HEK293 (cell line): ENCODE data around the gene SLC35A2.
A peak's percentile ranks its signal among the peaks of the same experiment; 100 is the strongest.

ENCODE experiments used
- CTCF ChIA-PET: fragments of 350-600 bp; formaldehyde crosslinking; extraction: SDS; loops from one replicate; lab custom pipeline; 2021; ENCODE audit warnings: antibody characterized with exemption; lab: Yijun Ruan, JAX
- POLR2A ChIA-PET: fragments of 300-600 bp; formaldehyde crosslinking; extraction: SDS; loops from one replicate; lab custom pipeline; 2020; ENCODE audit warnings: antibody characterized with exemption, inconsistent platforms; lab: Yijun Ruan, JAX
- H3K27ac ChIP-seq: fragments of 200-500 bp; sonication (Bioruptor generic); 2 replicates; pipeline ENCODE4 v1.5.1; 2014; ENCODE audit warnings: low read depth, low read length, control low read depth, inconsistent platforms; ENCODE audit errors: extremely low read depth
- H3K36me3 ChIP-seq, 2 experiments: fragments of 200-500 bp in 1 of 2; sonication (Bioruptor generic) in 1 of 2; 1 replicate in 1 of 2; 2 replicates in 1 of 2; pipeline ENCODE4 v1.5.1; 2014 to 2017; ENCODE audit warnings: inconsistent platforms in 2 of 2, low read length in 2 of 2; ENCODE audit not compliant: control insufficient read depth in 2 of 2, insufficient read depth in 1 of 2
- H3K4me1 ChIP-seq: fragments of 200-500 bp; sonication (Bioruptor generic); 2 replicates; pipeline ENCODE4 v1.5.1; 2014; ENCODE audit warnings: mild to moderate bottlenecking, low read length, inconsistent platforms; ENCODE audit not compliant: control insufficient read depth, insufficient read depth
- H3K4me3 ChIP-seq: 2 replicates; pipeline ENCODE4 v1.5.1; 2011; ENCODE audit warnings: low read depth, mild to moderate bottlenecking, control low read depth, low read length, moderate library complexity
- H3K9me3 ChIP-seq: fragments of 200-500 bp; sonication (Bioruptor generic); 2 replicates; pipeline ENCODE4 v1.5.1; 2014; ENCODE audit warnings: low read depth, low read length, inconsistent platforms; ENCODE audit not compliant: control insufficient read depth, insufficient read depth
- EGR2 ChIP-seq: fragments of 450-650 bp; formaldehyde crosslinking; IDR thresholded peaks from 2 replicates; pipeline ENCODE4 v1.5.1; 2016; ENCODE audit warnings: low read depth, missing biosample characterization, missing genetic modification characterization
- MYNN ChIP-seq: fragments of 450-650 bp; formaldehyde crosslinking; IDR thresholded peaks from 2 replicates; pipeline ENCODE4 v1.5.1; 2016; ENCODE audit warnings: missing biosample characterization, missing genetic modification characterization, borderline replicate concordance
- OVOL3 ChIP-seq: fragments of 450-650 bp; formaldehyde crosslinking; IDR thresholded peaks from 2 replicates; pipeline ENCODE4 v1.5.1; 2016; ENCODE audit warnings: missing biosample characterization, missing genetic modification characterization
- REPIN1 ChIP-seq: fragments of 450-650 bp; formaldehyde crosslinking; IDR thresholded peaks from 2 replicates; pipeline ENCODE4 v1.5.1; 2017; ENCODE audit warnings: missing biosample characterization, missing genetic modification characterization, low read depth
- ZBTB10 ChIP-seq: fragments of 450-650 bp; formaldehyde crosslinking; IDR thresholded peaks from 2 replicates; pipeline ENCODE4 v1.5.1; 2016; ENCODE audit warnings: missing biosample characterization, missing genetic modification characterization
- ZNF112 ChIP-seq: fragments of 450-650 bp; formaldehyde crosslinking; IDR thresholded peaks from 2 replicates; pipeline ENCODE4 v1.5.0; 2017; ENCODE audit warnings: missing biosample characterization, missing genetic modification characterization
- ZNF121 ChIP-seq: fragments of 450-650 bp; formaldehyde crosslinking; IDR thresholded peaks from 2 replicates; pipeline ENCODE4 v1.5.1; 2016; ENCODE audit warnings: missing biosample characterization, missing genetic modification characterization
- ZNF174 ChIP-seq: fragments of 450-650 bp; formaldehyde crosslinking; IDR thresholded peaks from 2 replicates; pipeline ENCODE4 v1.5.0; 2017; ENCODE audit warnings: missing biosample characterization, mild to moderate bottlenecking, missing genetic modification characterization
- ZNF202 ChIP-seq: fragments of 450-650 bp; formaldehyde crosslinking; IDR thresholded peaks from 2 replicates; pipeline ENCODE4 v1.5.1; 2016; ENCODE audit warnings: missing biosample characterization, missing genetic modification characterization, borderline replicate concordance
- ZNF221 ChIP-seq: fragments of 450-650 bp; formaldehyde crosslinking; IDR thresholded peaks from 2 replicates; pipeline ENCODE4 v1.5.1; 2017; ENCODE audit warnings: missing biosample characterization, missing genetic modification characterization, borderline replicate concordance
- ZNF23 ChIP-seq: fragments of 450-650 bp; formaldehyde crosslinking; IDR thresholded peaks from 2 replicates; pipeline ENCODE4 v1.5.1; 2016; ENCODE audit warnings: missing biosample characterization, missing genetic modification characterization, borderline replicate concordance
- ZNF248 ChIP-seq: fragments of 450-650 bp; formaldehyde crosslinking; IDR thresholded peaks from 2 replicates; pipeline ENCODE4 v1.5.1; 2017; ENCODE audit warnings: missing biosample characterization, missing genetic modification characterization
- ZNF549 ChIP-seq: fragments of 450-650 bp; IDR thresholded peaks from 2 replicates; pipeline ENCODE4 v1.5.1; 2018; ENCODE audit warnings: missing biosample characterization, missing genetic modification characterization, mild to moderate bottlenecking, inconsistent platforms, moderate library complexity
- ZNF561 ChIP-seq: fragments of 450-650 bp; IDR thresholded peaks from 2 replicates; pipeline ENCODE4 v1.5.1; 2018; ENCODE audit warnings: missing biosample characterization, missing genetic modification characterization, borderline replicate concordance
- ZNF585B ChIP-seq: fragments of 450-650 bp; formaldehyde crosslinking; IDR thresholded peaks from 2 replicates; pipeline ENCODE4 v1.5.1; 2016; ENCODE audit warnings: missing biosample characterization, missing genetic modification characterization
- ZNF596 ChIP-seq: fragments of 450-650 bp; IDR thresholded peaks from 2 replicates; pipeline ENCODE4 v1.5.0; 2018; ENCODE audit warnings: missing biosample characterization, mild to moderate bottlenecking, missing genetic modification characterization, moderate library complexity
- ZNF600 ChIP-seq: fragments of 450-650 bp; formaldehyde crosslinking; IDR thresholded peaks from 2 replicates; pipeline ENCODE4 v1.5.1; 2016; ENCODE audit warnings: missing biosample characterization, missing genetic modification characterization
- ZNF660 ChIP-seq: fragments of 450-650 bp; IDR thresholded peaks from 2 replicates; pipeline ENCODE4 v1.5.1; 2018; ENCODE audit warnings: missing biosample characterization, mild to moderate bottlenecking, missing genetic modification characterization
- ZNF701 ChIP-seq: fragments of 450-650 bp; formaldehyde crosslinking; IDR thresholded peaks from 2 replicates; pipeline ENCODE4 v1.5.1; 2016; ENCODE audit warnings: missing biosample characterization, missing genetic modification characterization
- ZSCAN23 ChIP-seq: fragments of 450-650 bp; formaldehyde crosslinking; IDR thresholded peaks from 2 replicates; pipeline ENCODE4 v1.5.1; 2016; ENCODE audit warnings: missing biosample characterization, missing genetic modification characterization
- TF ChIP-seq, protein P1 (sequence below): fragments of 450-650 bp; formaldehyde crosslinking; IDR thresholded peaks from 2 replicates; pipeline ENCODE4 v1.5.1; 2016; ENCODE audit warnings: missing biosample characterization, missing genetic modification characterization, borderline replicate concordance
- TF ChIP-seq, protein P2 (sequence below): sonication (generic); formaldehyde crosslinking; IDR thresholded peaks from 2 replicates; pipeline ENCODE4 v1.8.1; 2022; ENCODE audit warnings: mild to moderate bottlenecking, moderate library complexity, missing genetic modification reagents
- TF ChIP-seq, protein P3 (sequence below): fragments of 450-650 bp; formaldehyde crosslinking; IDR thresholded peaks from 2 replicates; pipeline ENCODE4 v1.5.1; 2016; ENCODE audit warnings: missing biosample characterization, missing genetic modification characterization
- TF ChIP-seq, protein P4 (sequence below): fragments of 450-650 bp; formaldehyde crosslinking; IDR thresholded peaks from 2 replicates; pipeline ENCODE4 v1.5.1; 2017; ENCODE audit warnings: missing biosample characterization, missing genetic modification characterization

SLC35A2 gene

GRCh38 chrX:48911412-48912182 is at the start of gene SLC35A2:
Gene SLC35A2 (minus strand): TSS chrX:48911646. CDS start chrX:48911636, 10 bp downstream.
- H3K9me3 ChIP-seq = no peaks in the 10 kb centered on the region
- CTCF ChIA-PET = interaction anchor here (0.7 kb wide), 1 partner anchor 57 kb away, joined by 3 read pairs; no protein-coding TSS in a partner anchor
- H3K4me1 ChIP-seq = no peaks in the 10 kb centered on the region
- peaks cover 0 to 53% of the 10 kb centered on the region in 2 experiments; a peak in 2 of 3 replicates for H3K36me3 ChIP-seq
- H3K27ac ChIP-seq = peak within 1 kb of the TSS; percentile 30; the same call in 1 of the 2 replicates
- peak within 1 kb of the TSS; percentile 81 for H3K4me3 ChIP-seq
- POLR2A ChIA-PET = interaction anchor here (0.6 to 2.9 kb wide), 18 partner anchors 9 to 235 kb away, joined by 3 to 21 read pairs (median 5); partner anchors contain the start of genes HDAC6, OTUD5, PQBP1 and TFE3
- TF ChIP-seq ZNF660 (tag by site-specific recombination) = peak; percentile 43; the same call in 1 of the 2 replicates
- TF ChIP-seq OVOL3 = no peak
- TF ChIP-seq, protein P1, sequence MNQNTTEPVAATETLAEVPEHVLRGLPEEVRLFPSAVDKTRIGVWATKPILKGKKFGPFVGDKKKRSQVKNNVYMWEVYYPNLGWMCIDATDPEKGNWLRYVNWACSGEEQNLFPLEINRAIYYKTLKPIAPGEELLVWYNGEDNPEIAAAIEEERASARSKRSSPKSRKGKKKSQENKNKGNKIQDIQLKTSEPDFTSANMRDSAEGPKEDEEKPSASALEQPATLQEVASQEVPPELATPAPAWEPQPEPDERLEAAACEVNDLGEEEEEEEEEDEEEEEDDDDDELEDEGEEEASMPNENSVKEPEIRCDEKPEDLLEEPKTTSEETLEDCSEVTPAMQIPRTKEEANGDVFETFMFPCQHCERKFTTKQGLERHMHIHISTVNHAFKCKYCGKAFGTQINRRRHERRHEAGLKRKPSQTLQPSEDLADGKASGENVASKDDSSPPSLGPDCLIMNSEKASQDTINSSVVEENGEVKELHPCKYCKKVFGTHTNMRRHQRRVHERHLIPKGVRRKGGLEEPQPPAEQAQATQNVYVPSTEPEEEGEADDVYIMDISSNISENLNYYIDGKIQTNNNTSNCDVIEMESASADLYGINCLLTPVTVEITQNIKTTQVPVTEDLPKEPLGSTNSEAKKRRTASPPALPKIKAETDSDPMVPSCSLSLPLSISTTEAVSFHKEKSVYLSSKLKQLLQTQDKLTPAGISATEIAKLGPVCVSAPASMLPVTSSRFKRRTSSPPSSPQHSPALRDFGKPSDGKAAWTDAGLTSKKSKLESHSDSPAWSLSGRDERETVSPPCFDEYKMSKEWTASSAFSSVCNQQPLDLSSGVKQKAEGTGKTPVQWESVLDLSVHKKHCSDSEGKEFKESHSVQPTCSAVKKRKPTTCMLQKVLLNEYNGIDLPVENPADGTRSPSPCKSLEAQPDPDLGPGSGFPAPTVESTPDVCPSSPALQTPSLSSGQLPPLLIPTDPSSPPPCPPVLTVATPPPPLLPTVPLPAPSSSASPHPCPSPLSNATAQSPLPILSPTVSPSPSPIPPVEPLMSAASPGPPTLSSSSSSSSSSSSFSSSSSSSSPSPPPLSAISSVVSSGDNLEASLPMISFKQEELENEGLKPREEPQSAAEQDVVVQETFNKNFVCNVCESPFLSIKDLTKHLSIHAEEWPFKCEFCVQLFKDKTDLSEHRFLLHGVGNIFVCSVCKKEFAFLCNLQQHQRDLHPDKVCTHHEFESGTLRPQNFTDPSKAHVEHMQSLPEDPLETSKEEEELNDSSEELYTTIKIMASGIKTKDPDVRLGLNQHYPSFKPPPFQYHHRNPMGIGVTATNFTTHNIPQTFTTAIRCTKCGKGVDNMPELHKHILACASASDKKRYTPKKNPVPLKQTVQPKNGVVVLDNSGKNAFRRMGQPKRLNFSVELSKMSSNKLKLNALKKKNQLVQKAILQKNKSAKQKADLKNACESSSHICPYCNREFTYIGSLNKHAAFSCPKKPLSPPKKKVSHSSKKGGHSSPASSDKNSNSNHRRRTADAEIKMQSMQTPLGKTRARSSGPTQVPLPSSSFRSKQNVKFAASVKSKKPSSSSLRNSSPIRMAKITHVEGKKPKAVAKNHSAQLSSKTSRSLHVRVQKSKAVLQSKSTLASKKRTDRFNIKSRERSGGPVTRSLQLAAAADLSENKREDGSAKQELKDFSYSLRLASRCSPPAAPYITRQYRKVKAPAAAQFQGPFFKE = no peak
- TF ChIP-seq ZNF112 (tag by site-specific recombination) = no peak
- no peak for TF ChIP-seq ZNF701 (tag by site-specific recombination)
- TF ChIP-seq ZNF202 = no peak
- TF ChIP-seq ZNF596 = no peak
- TF ChIP-seq MYNN (tag by site-specific recombination) = no peak
- no peak for TF ChIP-seq ZBTB10 (tag by site-specific recombination)
- no peak for TF ChIP-seq ZNF221 (tag by site-specific recombination)
- 0 out of 2 replicates have a peak, but pooled peaks have one; percentile 17 for TF ChIP-seq ZNF600
- TF ChIP-seq ZNF23 (tag by site-specific recombination) = no peak
- TF ChIP-seq ZSCAN23 (tag by site-specific recombination) = no peak
- TF ChIP-seq, protein P2, sequence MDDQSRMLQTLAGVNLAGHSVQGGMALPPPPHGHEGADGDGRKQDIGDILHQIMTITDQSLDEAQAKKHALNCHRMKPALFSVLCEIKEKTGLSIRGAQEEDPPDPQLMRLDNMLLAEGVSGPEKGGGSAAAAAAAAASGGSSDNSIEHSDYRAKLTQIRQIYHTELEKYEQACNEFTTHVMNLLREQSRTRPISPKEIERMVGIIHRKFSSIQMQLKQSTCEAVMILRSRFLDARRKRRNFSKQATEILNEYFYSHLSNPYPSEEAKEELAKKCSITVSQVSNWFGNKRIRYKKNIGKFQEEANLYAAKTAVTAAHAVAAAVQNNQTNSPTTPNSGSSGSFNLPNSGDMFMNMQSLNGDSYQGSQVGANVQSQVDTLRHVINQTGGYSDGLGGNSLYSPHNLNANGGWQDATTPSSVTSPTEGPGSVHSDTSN (CRISPR knock-in tag) = no peak
- peak; percentile 46; the same call in 1 of the 2 replicates for TF ChIP-seq ZNF121 (tag by site-specific recombination)
- no peak for TF ChIP-seq ZNF561 (tag by site-specific recombination)
- TF ChIP-seq ZNF174 = no peak
- TF ChIP-seq, protein P3, sequence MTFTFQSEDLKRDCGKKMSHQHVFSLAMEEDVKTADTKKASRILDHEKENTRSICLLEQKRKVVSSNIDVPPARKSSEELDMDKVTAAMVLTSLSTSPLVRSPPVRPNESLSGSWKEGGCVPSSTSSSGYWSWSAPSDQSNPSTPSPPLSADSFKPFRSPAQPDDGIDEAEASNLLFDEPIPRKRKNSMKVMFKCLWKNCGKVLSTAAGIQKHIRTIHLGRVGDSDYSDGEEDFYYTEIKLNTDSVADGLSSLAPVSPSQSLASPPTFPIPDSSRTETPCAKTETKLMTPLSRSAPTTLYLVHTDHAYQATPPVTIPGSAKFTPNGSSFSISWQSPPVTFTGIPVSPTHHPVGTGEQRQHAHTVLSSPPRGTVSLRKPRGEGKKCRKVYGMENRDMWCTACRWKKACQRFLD (tag by site-specific recombination) = no peak
- no peak for TF ChIP-seq EGR2 (tag by site-specific recombination)
- TF ChIP-seq REPIN1 (tag by site-specific recombination) = no peak
- TF ChIP-seq, protein P4, sequence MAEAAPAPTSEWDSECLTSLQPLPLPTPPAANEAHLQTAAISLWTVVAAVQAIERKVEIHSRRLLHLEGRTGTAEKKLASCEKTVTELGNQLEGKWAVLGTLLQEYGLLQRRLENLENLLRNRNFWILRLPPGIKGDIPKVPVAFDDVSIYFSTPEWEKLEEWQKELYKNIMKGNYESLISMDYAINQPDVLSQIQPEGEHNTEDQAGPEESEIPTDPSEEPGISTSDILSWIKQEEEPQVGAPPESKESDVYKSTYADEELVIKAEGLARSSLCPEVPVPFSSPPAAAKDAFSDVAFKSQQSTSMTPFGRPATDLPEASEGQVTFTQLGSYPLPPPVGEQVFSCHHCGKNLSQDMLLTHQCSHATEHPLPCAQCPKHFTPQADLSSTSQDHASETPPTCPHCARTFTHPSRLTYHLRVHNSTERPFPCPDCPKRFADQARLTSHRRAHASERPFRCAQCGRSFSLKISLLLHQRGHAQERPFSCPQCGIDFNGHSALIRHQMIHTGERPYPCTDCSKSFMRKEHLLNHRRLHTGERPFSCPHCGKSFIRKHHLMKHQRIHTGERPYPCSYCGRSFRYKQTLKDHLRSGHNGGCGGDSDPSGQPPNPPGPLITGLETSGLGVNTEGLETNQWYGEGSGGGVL (tag by site-specific recombination) = 0 out of 2 replicates have a peak, but pooled peaks have one; percentile 38
- TF ChIP-seq ZNF549 (tag by site-specific recombination) = no peak
- TF ChIP-seq ZNF585B (tag by site-specific recombination) = no peak
- no peak for TF ChIP-seq ZNF248 (tag by site-specific recombination)
